H54 (cell line): Measurements from ENCODE around the gene C3orf20.
A peak's percentile ranks its signal among the peaks of the same experiment; 100 is the strongest.
"Not testable (repeated sequence)": the region's sequence is repeated elsewhere in the genome, so short reads cannot be mapped to it uniquely, and the experiment has no call there.

Experiments used
- DNase-seq: peaks from one replicate; pipeline ENCODE4 v3.0.0; 2011; ENCODE audit warnings: low spot score, mixed read lengths; ENCODE audit not compliant: insufficient read length
- FAIRE-seq: peaks from 3 replicates; lab custom pipeline; 2011; peaks lifted over from hg19 to GRCh38; lab: Jason Lieb, UNC
- POLR2A ChIP-seq: IDR thresholded peaks from 2 replicates; pipeline ENCODE4 v1.6.1; 2011; ENCODE audit warnings: low read depth, mild to moderate bottlenecking, low read length

C3orf20 gene

DNA sequence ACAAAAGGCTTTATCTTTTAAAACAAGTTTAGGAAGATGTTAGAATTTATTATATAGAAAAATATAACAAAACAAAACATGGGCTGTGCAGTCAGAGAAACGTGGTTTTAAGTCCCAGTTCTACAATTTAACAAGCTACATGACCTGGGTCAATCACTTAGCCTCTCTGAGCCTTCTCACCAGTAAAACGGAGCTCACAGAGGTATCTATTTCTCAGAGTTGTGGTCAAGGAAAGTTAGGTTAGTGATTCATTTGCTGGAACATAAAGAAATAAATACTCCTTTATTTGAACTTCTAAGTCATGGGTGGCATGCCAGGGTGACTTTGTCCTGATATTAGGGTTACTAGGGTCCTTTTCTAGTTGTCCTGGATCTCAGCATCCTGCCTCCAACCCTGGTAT, 34.2 kb upstream of the C3orf20 start:
- DNase-seq = no peak
- no peak for TF ChIP-seq POLR2A
- FAIRE-seq = no peak

GRCh38 chr3:14641346-14641745, 33.6 kb upstream of the C3orf20 start:
- DNase-seq = no peak
- TF ChIP-seq POLR2A = no peak
- FAIRE-seq = no peak

GRCh38 chr3:14645453-14645852, 29.5 kb upstream of the C3orf20 start:
- TF ChIP-seq POLR2A = no peak
- DNase-seq (no peak), FAIRE-seq (no peak)

- DNase-seq (no peak), FAIRE-seq (no peak)
- TF ChIP-seq POLR2A = no peak
Observed at GRCh38 chr3:14646131-14646573, 28.8 kb upstream of the C3orf20 start.

DNA sequence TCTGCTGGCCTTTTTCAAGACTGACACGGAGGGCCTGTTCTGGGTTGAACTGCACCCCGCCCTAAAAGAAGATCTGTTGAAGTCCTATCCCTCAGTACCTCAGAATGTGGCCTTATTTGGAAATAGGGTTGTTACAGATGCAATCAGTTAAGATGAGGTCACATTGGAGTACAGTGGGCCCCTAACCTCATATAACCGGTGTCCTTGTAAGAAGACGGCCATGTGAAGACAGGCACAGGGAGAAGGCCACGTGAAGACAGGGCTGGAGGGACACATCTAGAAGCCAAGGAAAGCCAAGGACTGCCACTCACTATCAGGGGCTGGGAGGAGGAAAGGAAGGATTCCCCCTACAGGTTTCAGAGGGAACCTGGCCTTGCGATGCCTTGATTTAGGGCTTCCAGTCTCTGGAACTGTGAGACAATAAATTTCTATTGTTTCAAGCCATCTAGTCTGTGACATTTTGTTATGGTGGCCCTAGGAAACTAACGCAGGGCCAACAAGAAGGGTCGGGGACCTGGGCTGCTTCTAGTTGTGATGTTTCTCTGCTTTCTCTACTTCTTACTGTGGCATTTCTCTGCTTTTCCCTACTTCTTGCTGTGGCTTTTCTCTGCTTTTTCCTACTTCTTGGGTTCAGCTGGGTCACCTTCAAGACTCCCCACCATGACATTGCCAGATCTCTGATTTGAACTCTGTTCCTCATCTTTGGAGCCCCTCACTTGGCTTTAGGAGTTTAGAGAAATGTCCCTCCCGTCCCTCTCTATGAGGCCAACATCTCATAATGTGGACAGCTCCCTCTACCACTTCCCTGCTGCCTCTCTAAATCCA, 28.1 kb upstream of the C3orf20 start:
- TF ChIP-seq POLR2A = no peak
- DNase-seq (no peak), FAIRE-seq (no peak)

DNA sequence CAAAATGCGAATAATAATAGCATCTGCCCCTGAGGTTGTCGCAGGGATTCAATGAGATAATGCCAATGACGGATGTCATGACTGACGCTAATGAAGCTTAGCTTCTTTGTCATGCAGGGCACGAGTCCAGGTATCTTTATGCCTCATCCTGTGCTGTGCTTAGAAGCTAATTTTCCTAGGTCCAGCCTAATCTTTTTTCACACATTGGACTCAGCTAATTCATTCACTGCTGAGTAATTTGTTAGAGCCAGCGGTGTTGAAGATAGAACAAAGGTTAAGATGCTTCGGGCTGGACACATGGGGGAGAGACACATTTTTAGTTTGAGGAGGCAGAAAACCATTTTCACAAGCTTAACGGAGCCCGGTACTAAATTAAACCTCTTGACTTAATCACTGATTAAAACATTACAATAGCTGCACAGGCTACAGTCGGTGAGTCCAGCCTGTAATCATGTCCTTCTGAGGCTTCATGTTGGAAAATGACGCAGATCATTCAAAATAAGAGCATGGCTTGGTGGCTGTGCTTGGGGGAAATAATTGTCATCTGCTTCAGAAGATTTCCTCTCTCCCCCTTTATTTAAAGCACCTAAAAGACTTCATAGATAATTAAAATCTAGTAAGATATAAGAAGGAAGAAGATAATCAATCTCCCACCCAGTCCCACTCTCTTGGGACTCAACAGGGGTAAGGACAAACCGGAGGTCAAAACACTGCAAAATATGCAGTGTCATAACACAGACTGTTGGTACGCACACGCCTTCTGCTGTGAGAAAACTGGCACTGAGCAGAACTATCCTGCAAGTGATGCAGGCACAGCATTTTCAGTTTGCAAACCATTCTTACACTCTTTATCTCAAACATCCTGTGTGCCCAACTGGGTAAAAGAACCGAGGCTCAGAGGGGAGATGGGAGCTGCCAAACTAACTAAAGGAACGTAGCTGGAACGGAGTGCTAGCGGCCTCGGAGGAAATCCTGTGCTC, 26.7 kb upstream of the C3orf20 start:
- DNase-seq = no peak
- TF ChIP-seq POLR2A = no peak
- no peak for FAIRE-seq

DNA sequence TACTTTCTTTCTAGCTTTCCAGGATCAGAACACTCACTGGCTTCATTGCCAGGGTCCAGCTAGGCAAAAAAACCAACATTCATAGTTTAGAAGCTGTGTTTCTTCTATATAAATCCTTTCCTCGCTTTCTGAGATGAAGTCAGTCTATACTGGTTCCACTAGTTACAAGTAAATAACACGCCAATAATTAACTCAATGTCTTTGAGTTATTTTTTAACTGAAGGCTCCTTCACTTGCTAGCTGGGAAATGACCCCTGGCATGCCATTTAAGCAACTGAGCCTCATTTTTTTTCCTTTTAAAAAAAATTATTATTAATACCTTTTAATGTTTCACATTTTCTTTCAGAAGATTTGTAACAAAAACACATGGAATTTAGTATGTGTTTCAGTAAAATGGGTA, 25.5 kb upstream of the C3orf20 start:
- FAIRE-seq (no peak), DNase-seq (no peak)
- TF ChIP-seq POLR2A = no peak

DNA sequence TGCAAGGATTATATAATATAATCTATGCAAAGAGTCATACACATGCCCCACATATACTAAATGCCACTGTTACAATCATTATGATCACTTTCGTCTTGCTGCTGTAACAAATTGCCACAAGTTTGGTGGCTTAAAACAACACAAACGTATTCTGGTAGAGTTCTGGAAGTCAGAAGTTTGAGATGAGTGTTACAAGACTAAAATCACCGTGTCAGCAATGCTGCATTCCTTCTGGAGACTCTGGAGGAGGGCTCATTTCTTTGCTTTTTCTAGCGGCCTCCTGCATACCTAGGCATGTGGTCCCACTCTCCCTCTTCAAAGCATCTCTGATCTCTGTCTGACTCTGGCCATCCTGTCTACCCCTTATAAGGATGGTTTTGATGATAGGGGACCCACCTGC, 24.7 kb upstream of the C3orf20 start:
- FAIRE-seq (no peak), DNase-seq (no peak)
- TF ChIP-seq POLR2A = no peak

- peak; percentile 99 for FAIRE-seq
- TF ChIP-seq POLR2A = peak; percentile 93
- DNase-seq = peak; percentile 75
Observed at GRCh38 chr3:14651440-14652251, 23.3 kb upstream of the C3orf20 start, which contains the start of gene CCDC174. Gene CCDC174, plus strand, starts transcription at chr3:14651762. Its CDS starts 75 bp downstream, at chr3:14651837.

DNA sequence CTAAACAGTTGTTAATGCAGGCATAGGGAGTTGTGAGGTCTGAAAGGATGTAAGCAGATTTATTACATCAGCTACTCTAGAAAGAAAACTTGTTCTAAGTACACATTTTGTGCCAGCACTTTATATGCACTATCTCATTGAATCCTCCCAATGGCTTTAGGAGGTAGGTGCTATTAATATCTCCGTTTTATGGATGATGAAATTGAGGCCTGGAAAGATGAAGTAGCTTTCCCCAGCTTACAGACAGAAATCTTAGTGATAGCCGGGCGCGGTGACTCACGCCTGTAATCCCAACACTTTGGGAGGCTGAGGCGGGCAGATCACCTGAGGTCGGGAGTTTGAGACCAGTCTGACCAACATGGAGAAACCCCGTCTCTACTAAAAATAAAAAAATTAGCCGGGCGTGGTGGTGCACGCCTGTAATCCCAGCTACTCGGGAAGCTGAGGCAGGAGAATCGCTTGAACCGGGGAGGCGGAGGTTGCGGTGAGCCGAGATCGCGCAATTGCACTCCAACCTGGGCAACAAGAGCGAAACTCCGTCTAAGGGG, 22.5 kb upstream of the C3orf20 start:
- DNase-seq = not testable (repeated sequence)

DNA sequence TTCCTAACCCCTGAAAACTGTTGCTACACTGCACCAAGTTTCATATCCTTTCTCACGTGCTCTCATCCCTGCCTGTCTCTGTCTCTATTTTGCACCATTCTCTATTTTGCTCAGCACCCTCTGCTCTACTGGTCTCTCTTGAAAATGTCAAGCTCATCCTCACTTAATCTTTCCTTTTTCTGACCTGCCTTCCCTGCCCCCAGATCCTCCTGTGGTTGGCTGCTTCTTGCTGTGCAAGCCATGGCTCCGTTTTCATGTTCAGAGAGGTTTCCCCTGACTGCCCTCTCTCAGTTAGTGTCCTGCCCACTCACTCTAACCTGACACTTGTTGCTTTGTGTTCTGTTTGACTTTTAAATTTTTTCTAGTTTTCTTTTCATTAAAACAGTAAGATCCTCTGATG, 17.4 kb upstream of the C3orf20 start:
- FAIRE-seq = no peak
- TF ChIP-seq POLR2A = no peak
- no peak for DNase-seq

More for the DNA sequence above, 22.5 kb upstream of the C3orf20 start:
- FAIRE-seq = not testable (repeated sequence)

GRCh38 chr3:14658978-14659377, 16.0 kb upstream of the C3orf20 start:
- TF ChIP-seq POLR2A = no peak
- no peak for FAIRE-seq
- no peak for DNase-seq

- no peak for TF ChIP-seq POLR2A
- FAIRE-seq (no peak), DNase-seq (no peak)
Observed at GRCh38 chr3:14660942-14661341, 14.0 kb upstream of the C3orf20 start.
